Measurements from ENCODE around the gene PPM1E. TPM values are rescaled to one million over a fixed set of nuclear protein-coding genes. Genes with fewer than 3 reads are reported as not detected.

PPM1E gene
- polyA plus RNA-seq, 2 of the 4 experiments (the other 2 are of a cell fraction): 0.05 to 0.25 TPM

GRCh38 chr17:58976541-58976940 is 220.9 kb downstream of the PPM1E start:
- H3K4me2 ChIP-seq: no peak overlapping the region
- no peak overlapping the region for H3K4me3 ChIP-seq
- TF ChIP-seq FOSB (CRISPR knock-in tag; IDR thresholded peaks at IDR 0.05) (no peak), EHF (CRISPR knock-in tag; IDR thresholded peaks at IDR 0.05) (no peak)
- DNase-seq (ENCODE audit: low read depth in 1 of 2, low spot score in 1 of 2) (no peak), ATAC-seq (no peak), FAIRE-seq (no peak)
- ChIA-PET POLR2A (no interaction called here), CTCF (interaction anchor here (0.8 to 3.1 kb wide), 3 partner anchors 14 to 458 kb away, joined by 3 to 15 read pairs (median 3); no protein-coding TSS in a partner anchor)
- whole genome bisulfite sequencing (ENCODE audit: missing lambda C conversion rate): 62% methylated on average over 3 of the region's 3 CpGs
- H3K9me3 ChIP-seq: no peaks in the 10 kb centered on the region
- no peak overlapping the region for H3K27ac ChIP-seq
- H3K4me1 ChIP-seq: no peaks in the 10 kb centered on the region

- no peak overlapping the region for H3K4me3 ChIP-seq
- FAIRE-seq (no peak), DNase-seq (ENCODE audit: low read depth in 1 of 2, low spot score in 1 of 2) (no peak), ATAC-seq (no peak)
- no peak overlapping the region for H3K4me2 ChIP-seq
- CTCF ChIA-PET: interaction anchor here (1.1 to 3.4 kb wide), 4 partner anchors 9 to 462 kb away, joined by 3 to 9 read pairs (median 8); no protein-coding TSS in a partner anchor
- H3K4me1 ChIP-seq: no peaks in the 10 kb centered on the region
- 93% methylated on average over 3 of the region's 3 CpGs for WGBS (ENCODE audit: missing lambda C conversion rate)
- TF ChIP-seq USF2 (IDR thresholded peaks at IDR 0.05): no peak
- no peak for TF ChIP-seq EHF (CRISPR knock-in tag; IDR thresholded peaks at IDR 0.05)
- no peak for TF ChIP-seq EHMT2 (IDR thresholded peaks at IDR 0.05; ENCODE audit: low read depth)
- no peak for TF ChIP-seq ELK1 (IDR thresholded peaks at IDR 0.05; ENCODE audit: low read depth, low read length)
- no peak for TF ChIP-seq HMGXB4 (CRISPR knock-in tag; IDR thresholded peaks at IDR 0.05; ENCODE audit: borderline replicate concordance)
- TF ChIP-seq CHD4 (IDR thresholded peaks at IDR 0.05; ENCODE audit: borderline replicate concordance): no peak
- TF ChIP-seq RCOR1 (IDR thresholded peaks at IDR 0.05; ENCODE audit: low read depth, low read length): no peak
- TF ChIP-seq HDAC2 (IDR thresholded peaks at IDR 0.05): no peak
- no peak for TF ChIP-seq HES2 (IDR thresholded peaks at IDR 0.05)
- TF ChIP-seq HOXB5 (CRISPR knock-in tag; IDR thresholded peaks at IDR 0.05): no peak
- no peak for TF ChIP-seq ZSCAN20 (CRISPR knock-in tag; IDR thresholded peaks at IDR 0.05)
- no peak for TF ChIP-seq MAZ (IDR thresholded peaks at IDR 0.05; ENCODE audit: borderline replicate concordance, low read depth, low read length)
- no peak for TF ChIP-seq KDM5A (IDR thresholded peaks at IDR 0.05)
- no peak for TF ChIP-seq POLR2AphosphoS2 (conservative IDR thresholded peaks at IDR 0.05; ENCODE audit: low read length)
- no peak for TF ChIP-seq MYC (IDR thresholded peaks at IDR 0.05; ENCODE audit: borderline replicate concordance, low read length)
- no peak for TF ChIP-seq RNF2 (IDR thresholded peaks at IDR 0.05; ENCODE audit: borderline replicate concordance, low read depth)
- TF ChIP-seq ZNF302 (CRISPR knock-in tag; IDR thresholded peaks at IDR 0.05): no peak
- TF ChIP-seq HEYL (CRISPR knock-in tag; IDR thresholded peaks at IDR 0.05): no peak
- no peaks in the 10 kb centered on the region for H3K9me3 ChIP-seq
- POLR2A ChIA-PET: no interaction called here
- no peak overlapping the region for H3K27ac ChIP-seq
These were observed 225.2 kb downstream of the PPM1E start for GRCh38 chr17:58980706-58981481.

All from A549 (cell line).